Hematopoietic multipotent progenitor cell treated with erythropoietin and hydrocortisone succinate and interleukin-3 and kit ligand, for 15 days (in vitro differentiated cells): ENCODE measurements around the gene EN2.

ENCODE experiments used
- DNase-seq: peaks from one replicate; pipeline ENCODE4 v3.0.0-alpha.2; 2015; ENCODE audit warnings: low spot score

Gene EN2

GRCh38 chr7:155464183-155464582 lies 6.3 kb downstream of the EN2 start:
- DNase-seq, result no peak

DNA sequence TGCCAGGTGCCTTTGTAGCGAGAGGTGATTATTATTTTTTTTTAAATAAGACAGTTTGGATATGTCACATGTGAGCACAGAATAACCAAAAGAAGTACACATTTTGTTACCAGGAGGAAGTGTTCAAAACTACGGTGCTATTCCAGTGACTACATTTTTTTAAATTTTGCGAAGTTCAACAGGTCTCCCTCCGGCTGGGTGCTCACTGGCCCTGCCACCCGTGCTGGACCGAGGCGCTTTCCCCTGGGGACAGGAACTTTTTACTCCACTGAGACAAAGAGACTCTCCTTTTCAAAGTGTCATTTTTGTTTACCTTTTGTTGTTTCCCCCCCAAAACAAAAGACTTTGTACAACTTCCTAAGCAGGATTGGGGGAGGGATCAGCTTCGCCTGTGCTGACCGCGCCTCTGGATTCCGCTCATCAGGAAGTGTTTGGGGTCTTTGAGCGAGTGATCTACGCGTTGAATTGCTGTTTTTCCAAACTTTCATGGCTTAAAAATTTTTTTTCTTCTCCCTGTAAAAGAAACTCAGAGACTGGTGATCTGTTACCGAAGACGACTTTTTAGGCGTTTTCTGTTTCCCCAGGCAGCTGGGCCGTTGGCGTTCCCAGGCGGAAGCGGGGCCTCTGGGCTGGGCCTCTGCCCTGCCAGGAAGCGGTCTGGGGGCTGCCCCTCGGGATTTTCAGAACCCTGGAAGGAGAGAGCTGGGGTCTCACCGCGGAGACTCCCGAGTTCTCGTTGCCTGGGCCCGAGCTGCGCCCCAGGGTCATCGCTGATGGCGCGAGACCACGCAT lies 7.2 kb downstream of the EN2 start:
- no peak for DNase-seq

GRCh38 chr7:155465761-155466141 lies 7.8 kb downstream of the EN2 start:
- no peak for DNase-seq

- DNase-seq, result no peak
These were observed 8.3 kb downstream of the EN2 start for GRCh38 chr7:155466142-155466813.

DNA sequence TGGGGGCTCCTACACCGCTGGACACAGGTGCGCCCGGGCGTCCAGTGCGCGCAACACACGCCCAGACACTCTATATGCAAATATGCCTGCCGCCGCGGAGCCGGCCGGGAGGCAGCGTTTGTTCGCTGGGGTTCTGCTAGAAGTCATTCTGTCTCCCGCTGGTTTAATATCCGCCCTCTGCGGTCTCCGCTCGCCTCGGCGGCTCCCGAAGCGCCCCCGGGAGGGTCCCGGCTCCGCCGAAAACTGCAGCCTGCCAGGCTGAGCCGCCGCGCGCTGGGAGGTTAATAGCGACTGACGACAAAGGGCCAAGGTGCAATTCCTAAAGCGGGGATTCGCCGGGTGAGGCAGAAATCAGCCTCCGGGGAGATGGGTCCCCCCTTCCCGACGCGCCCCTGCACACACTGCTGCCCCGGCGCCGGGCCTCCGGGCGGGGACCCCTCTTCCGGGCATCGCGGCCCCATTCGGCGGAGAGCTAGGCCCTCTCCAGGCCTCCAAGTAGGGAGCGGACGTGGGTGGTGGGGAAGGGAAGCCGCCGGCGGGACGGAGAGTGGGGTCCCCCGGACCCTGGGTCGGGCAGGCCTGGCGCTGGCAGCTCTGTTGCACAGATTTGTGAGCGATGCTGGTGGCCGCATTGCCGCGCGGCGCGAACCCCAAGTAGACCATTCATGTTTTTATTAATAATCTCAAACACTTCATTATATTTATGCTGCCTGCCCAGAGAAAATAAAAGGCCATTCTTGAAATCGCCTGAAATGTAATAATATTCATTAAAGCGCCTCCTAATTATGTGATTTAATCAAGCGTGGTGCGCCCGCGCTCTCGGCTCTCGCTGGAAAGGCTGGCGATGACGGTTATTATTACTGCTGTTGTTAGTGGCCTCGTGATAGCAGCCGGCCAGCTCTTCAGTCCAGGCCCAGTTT lies 9.1 kb downstream of the EN2 start:
- DNase-seq, result no peak

GRCh38 chr7:155467846-155468784 lies 10.2 kb downstream of the EN2 start:
- DNase-seq, result no peak

DNA sequence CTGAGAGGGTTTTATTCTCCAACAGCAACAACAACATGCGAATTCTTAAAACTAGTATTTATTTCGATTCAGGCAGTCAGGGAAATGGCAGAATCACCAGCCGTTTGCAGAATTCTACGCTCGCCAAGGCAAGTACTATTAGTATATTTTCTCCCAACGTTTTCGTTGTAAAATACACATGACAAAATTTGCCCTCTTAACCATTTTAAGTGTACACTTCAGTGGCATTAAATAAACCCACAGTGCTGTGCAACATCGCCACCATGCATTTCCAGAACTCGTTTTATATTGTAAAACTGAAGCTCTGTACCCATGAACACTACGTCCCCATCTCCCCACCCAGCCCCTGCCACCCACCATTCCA lies 10.8 kb downstream of the EN2 start:
- DNase-seq, result no peak

DNA sequence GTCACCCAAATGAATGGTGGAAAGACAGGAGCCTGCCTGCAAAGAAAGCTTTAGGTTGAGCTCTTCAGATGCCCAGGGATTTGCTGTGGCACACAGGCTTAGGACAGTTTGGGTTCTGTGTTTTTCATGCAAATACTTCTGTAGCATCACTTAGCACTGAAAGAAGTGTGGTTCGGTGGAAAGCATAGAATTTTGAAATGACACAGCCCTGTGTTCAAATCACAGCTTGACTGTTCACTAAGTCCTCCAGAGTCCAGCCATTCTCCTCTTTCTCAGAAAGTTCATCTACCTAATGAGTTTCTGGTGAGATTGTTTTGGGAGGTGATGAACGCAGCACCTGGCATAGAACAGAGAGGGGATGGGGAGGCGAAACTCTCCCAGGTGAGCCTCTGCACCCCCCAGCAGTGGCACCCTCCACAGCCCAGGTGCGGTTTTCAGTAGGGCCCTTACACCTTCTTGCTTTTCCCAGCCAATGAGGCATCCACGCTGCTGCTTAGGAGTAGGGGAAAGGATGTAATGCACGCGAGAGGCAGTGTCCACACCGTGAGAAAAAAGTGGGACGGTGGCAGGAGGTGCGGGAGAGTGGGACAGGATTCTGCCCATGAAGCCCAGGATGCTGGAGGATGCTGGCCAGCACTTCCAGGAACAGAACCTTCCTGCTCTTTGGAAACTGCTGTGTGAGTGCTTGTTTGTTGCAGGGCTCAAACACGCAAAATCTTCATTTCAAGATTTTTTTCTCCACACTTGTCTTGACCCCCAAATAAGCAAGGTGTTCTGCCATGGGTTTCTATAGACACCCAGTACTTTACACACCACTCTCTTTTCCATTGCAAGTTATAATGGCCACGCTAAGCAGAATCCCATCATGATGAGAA lies 11.6 kb downstream of the EN2 start:
- no peak for DNase-seq

DNA sequence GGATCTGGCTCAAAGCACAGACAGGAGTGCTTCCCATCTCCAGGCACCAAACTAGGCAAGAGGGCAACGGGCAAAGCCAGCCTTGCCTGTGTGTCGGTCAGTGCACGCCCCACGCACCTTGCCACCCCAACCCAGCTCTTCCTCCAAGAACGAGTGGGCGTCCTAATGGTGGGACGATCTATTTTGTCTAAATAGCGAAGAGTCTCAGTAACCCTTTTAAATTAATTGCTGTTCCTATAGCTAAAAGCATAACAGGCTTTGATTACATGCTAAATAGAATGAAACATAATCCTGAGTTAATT lies 12.2 kb downstream of the EN2 start:
- no peak for DNase-seq

DNA sequence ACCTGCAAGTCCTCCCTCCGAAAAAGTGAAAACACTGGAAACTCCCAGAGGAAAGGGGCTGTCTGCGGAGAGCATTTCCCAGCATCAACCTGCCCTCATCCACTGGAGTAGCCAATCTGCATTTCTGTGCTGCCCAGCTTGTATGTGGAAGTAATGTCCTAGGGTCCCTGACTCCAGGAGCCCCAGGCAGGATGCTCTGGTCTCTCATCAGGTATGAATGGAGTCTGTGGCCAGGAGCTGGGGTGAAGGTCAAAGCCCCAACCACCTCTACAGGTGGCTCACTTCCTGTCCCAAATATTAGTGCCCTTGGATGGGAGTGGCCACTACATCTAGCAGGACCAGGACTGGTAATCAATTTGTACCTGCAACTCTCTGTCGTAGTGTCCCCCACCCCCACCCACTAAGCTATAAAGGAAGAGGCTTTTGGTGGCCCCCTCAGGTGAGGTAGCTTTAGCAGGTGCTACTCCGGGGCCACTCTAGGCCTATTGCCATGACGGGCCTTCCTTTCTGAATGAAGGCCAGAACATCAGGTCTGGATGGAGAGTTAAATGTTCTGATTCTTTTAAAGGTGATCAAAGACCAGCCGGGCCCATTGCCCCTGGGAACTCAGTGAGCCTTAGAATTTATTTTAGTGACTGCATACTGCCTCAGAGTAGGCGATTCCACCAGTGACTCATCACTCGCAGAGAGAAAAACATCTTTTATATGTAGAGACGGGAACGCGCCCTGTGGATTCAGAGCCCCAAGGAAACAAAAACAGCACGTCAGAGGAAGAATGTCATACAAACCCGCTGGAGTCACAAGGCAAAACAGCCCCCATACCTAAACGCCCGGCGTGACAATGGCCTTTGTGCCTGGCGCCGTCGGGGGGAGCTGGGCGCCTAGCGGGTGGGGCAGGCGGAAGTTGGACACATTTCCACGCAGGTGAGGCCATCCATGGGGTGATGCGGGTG lies 13.0 kb downstream of the EN2 start:
- no peak for DNase-seq

GRCh38 chr7:155471718-155472117 lies 13.8 kb downstream of the EN2 start:
- DNase-seq, result no peak

GRCh38 chr7:155477476-155477875 lies 19.5 kb downstream of the EN2 start:
- no peak for DNase-seq

GRCh38 chr7:155481764-155482163 lies 23.8 kb downstream of the EN2 start:
- no peak for DNase-seq

DNA sequence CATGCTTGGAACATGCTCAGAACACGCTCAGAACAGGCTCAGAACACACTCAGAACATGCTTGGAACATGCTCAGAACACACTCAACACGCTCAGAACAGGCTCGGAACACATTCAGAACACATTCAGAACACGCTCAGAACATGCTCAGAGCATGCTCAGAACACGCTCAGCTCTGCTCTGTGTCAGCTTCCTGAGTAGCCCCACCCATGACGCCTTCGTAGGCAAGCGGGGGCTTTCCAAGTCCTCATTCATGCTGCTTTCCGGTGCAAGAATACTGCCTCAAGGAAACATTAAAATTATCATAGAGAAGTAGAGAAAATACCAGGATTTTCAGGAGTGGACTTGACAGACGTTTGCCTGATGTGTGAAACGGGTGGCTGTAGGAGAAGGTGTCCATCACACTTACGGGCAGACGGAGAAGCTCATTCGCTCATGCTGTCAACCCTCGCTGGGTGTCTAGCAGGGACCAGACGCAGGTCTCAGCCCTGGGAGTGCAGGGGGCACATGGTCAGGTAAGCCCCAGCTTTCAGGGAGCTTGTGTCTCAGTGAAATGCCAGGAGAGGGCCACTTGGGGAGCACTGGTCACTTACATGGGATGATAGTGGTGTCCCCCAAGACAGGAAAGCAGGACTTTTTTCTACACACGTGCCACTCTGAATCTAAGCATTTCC lies 24.7 kb downstream of the EN2 start:
- no peak for DNase-seq

DNA sequence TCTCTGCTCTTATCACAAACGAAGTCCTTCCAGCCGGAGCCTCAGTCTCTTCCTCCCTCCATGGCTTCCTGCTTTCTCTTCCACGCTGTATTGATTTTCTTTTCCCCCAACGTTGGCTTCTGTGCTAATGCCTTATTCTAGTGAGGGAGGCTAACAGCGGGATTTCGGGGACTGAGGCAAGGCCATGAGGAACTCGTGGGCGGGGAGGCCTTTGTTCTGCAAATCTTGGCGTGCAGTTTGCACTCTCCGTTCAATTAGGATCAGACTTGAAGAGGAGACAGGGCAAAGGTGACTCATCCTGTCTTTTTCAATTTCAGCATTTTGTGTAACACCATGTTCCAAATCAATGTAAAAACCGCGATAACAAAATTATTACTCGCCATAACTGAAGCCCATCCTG lies 25.3 kb downstream of the EN2 start:
- DNase-seq, result no peak

DNA sequence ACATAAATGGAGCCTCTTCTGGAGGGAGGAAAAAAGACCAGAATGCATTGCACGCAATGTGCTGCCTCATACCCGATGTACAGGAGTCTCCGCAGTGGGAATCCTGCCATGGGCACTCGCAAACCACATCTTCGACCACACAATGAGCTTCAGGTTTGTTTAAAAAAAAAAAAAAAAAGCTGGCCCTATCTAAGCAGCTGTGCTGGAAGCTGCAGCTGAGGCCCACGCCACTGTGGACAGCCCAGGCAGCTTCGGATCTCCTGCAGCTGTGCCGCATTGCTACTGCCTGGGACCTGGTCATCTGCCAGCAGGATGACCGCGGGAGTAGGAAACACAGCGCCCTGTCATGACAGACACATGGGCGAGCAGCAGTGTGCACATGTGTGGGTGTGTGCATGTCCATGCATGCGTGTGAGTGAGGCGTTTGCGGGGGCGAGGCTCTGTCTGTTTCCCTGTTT lies 26.0 kb downstream of the EN2 start:
- no peak for DNase-seq

DNA sequence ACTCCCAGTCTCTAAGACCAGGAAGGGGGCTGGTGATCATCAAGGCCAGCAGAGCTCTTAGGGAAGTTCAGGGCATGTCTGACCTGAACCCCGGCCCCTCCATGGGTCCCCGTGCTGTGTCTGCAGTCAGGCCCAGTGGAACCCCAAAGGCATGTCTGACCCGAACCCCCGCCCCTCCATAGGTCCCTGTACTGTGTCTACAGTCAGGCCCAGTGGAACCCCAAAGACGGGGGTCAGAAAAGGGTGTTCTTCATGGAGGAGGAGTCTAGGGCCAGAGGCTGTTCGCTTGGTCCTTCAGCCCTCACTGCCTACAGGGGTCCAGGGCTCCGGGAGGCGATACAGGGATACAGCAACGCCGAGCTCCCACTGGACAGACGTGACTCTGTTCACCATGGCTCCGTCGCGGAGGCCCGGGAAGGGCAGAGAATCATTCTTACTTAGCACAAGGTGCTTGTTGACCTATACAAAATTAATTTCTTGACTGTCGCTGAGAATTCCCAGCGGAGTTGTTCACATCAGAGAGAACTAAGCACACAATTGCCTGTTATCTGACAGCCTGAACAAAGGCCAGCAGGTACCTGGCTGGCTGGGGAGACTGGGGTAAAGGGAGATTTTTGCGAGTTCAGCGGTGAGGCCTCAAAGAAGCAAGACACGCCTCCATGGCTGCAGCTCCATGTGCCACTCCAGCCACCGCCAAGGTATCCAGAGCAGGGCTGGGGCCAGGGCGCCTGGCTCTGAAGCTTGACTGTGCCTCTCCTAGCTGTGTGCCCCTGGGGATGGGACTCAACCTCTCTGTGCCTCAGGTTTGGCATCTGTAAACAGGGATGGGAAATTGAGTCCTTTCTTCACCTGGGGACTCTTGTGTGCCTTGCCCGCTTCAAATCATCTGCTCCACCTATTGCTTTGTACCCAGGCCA lies 26.8 kb downstream of the EN2 start:
- no peak for DNase-seq
